GM18508 (cell line): Measurements from ENCODE around the gene TPGS1.
"Not testable (repeated sequence)": the region's sequence is repeated elsewhere in the genome, so short reads cannot be mapped to it uniquely, and the experiment has no call there.

Experiments used
- ATAC-seq: cut with Tn5 transposase; IDR thresholded peaks from one replicate; pipeline ENCODE4 v1.9.1; 2021; ENCODE audit warnings: moderate number of reproducible peaks; ENCODE audit not compliant: insufficient read depth, unreplicated experiment

The TPGS1 gene

DNA sequence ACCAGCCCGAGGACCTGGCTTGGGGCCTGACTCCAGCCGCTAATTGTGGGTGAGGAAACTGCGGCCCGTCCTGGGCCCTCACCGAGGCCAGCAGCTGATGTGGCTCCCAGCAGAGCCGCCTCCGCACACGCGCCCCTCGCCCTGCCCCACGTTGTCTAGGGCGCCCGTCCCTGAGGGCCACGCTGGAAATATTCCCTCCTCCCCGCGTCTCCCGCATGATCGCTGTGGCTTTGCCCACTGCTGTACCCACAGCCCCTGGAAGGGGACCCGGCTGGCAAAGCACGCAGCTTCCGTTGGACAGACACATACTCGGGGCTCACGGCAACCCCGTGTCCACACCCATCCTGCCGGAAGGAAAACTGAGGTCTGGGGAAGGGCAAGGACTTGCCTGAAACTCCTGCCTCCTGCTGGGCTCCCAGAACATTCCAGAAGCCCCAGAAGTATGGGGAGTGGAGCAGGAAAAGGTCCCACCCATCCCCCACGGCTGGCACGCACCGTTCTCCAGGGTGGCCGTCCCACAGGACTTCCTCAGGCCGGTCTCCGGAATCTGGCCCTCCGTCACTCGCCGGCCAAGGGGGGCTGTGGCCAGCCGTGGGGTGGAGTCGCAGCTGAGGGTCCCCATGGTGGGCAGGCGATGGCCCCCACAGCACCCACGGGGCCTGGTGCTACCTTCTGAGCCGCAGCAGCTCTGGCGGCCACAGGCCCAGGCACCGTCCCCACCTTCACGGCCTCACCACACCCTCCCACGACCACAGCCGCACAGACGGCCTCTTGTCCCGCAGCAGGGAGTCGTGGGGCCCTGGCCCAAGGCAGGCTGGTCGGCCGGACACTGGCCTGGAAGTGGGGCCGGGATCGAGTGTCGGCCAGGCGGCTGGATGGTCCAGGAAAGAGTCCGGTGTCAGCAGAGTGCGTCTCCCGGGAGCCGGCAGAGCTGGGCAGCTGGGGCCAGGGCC is 32.9 kb upstream of the TPGS1 start:
- no peak for ATAC-seq

GRCh38 chr19:475360-475759 is 31.9 kb upstream of the TPGS1 start:
- ATAC-seq: no peak

DNA sequence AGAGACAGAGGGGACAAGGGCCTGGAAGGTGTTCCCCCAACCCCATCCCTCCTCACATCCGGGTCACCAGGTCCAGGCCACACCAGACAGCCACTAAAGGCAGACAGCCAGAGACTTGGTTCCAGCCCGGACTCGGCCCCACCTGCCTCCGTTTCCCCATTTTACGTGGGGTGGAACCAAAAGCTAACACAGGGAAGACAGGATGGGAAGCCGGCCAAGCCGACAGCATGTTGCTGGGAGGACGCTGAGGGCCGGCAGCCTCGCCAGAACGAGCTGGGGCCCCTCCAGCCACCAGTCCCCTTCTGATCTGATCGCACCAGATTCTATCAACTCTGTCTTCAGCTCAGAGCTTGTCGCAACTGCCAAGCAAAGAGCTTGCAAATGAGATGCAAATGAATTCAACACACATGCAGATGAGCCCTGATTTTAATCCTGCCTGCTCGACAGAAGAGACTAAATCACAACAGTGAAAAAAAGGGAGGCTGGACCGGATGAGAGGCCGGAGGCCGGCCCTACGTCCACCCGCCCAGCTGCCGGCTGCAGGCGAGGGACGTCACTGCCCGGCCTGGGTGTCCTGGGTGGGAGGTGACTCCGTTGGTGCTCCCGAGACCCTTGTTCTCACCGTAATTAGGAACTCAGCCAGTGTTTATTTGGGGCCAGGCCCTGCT is 28.9 kb upstream of the TPGS1 start:
- ATAC-seq: no peak

- ATAC-seq: no peak
Measured at GRCh38 chr19:478976-479375, 28.3 kb upstream of the TPGS1 start.

- no peak for ATAC-seq
Measured at GRCh38 chr19:480016-480855, 27.1 kb upstream of the TPGS1 start.

GRCh38 chr19:481100-481499 is 26.2 kb upstream of the TPGS1 start:
- not testable (repeated sequence) for ATAC-seq

DNA sequence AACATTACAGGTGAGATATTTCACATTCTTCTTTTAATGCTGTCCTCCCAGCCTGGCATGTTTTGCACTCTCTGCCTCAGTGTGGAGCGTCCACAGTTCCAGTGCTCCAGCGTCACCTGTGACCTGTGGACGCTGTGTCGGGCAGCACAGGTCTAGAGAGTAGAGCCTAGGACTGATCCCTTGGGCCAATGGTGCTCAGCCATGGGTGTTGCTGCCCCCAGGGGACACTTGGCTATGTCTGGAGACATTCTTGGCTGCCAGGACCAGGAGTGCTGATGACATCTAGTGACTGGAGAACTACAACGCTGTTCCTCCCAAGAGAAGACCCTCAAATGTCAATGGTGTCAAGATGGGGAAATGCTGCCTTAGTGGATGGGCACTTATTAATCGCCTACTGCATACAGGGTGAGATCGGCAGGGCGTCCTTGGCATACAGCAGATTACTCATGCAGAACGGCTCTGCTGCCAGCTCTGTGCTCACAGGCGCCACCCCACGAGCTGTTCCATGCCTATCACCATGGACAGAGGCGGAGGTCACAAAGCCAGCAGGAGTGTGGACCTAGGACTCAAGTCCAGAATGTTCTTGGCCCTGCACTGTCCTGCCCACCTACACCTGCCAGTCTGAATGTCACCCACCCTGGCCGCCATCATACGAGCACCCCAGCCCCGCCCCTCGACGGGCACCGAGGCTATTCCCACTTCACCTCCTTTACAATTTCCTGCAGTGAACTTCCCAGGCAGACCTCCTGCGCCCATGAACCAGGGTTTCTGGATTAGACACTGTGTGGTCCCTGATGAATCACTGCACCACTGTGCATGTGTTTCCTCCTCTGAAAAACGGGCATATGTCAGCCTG is 24.9 kb upstream of the TPGS1 start:
- no peak for ATAC-seq

DNA sequence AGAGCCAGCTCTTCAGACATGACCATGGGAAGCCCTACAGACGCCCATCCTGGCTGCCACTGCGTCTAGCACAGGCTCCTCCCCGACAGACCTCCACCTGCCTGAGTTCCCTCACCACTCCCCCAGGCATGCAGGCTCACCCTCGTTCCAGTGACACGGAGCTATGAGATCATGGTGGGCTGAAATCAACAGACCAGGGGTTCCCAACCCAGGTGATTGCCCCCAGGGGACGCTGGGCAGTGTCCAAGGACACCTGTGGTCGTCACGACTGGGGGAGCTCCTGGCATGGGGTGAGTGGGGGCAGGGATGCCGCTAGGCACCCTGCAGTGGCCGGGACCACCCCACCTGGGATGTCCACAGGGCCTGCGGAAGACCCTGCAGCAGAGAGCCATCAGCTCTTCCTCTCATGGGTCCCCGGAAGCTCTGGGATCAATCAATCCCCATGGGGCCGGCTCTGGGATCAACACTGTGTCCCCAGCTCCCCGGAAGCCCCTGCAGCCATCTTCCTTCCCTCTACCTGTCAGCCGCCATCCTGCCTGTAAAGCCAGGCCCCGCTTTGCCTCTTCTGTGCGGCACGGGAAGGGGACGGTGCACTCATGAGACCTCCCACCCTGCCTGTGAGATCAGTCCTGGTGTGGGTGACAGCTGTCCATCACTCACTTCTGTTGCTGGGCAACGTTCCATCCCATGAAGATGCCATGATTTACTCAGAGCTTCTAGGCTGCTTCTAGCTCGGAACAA is 23.8 kb upstream of the TPGS1 start:
- ATAC-seq: no peak

DNA sequence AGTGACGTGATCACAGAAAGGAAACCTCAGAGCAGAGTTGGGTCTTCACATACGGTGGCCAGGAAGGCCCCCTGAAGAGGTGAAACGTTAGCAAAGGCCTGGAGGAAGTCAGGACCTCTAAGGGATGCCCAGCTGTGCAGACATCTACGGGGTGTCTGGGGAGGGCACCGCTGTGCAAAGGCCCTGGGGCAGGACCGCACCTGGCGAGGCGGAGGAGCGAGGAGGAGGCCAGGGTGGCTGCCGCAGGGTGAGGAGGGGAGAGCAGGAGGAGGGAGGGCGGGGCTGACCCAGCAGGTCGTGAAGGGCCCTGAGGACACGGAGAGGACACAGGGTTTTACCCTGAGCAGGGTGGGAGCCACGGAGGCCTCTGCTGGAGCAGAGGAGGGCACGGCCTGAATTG is 22.8 kb upstream of the TPGS1 start:
- ATAC-seq: no peak

DNA sequence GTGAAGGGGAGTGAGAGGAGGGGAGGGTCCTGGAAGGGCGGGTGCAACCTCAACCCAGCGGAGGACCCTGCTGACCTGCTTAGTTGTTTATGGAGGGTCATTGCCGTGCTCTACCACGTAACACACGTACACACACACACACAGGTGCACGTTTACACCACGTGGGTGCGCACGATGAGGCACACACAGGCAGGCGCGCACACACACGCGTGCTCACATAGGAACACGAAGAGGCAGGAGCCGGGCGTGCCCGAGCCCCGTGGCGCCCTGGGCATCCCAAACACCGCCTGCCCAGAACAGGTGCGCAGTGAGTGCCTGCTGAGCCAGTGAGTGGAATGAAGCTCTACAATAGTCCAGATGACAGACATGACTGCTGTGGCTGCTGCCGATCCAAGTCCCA is 22.2 kb upstream of the TPGS1 start:
- ATAC-seq: no peak

DNA sequence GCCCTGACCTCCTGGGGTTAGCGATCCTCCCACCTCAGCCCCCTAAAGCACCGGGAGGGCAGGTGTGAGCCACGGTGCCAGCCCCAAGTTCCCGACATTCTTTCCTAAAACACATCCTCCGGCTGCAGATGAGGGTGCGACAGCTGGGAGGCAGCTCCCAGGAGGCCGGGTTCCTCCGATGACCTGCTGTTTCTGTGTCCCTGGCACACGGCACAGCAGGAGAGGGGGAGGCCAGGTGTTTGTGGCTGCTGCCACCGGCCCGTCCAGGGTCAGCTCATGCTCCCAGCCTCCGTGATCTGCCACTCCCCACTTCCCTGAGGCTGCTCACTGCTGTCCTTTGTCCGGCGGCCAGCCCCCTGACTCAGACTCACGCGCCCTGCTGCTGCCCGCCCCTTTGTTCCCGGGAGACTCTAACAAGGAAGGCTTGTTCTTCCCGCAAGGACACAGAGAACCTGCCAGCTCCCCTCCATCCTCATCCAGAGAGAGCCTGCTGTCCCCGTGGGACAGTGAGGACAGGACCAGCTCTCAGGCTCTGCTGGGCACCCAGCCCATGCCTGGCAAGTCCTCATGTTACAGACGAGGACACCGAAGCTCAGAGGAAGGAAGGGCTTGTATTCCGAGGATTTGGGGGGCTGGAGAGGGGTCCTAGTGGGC is 21.6 kb upstream of the TPGS1 start:
- ATAC-seq: no peak

GRCh38 chr19:488505-489417 is 18.5 kb upstream of the TPGS1 start:
- ATAC-seq: no peak

DNA sequence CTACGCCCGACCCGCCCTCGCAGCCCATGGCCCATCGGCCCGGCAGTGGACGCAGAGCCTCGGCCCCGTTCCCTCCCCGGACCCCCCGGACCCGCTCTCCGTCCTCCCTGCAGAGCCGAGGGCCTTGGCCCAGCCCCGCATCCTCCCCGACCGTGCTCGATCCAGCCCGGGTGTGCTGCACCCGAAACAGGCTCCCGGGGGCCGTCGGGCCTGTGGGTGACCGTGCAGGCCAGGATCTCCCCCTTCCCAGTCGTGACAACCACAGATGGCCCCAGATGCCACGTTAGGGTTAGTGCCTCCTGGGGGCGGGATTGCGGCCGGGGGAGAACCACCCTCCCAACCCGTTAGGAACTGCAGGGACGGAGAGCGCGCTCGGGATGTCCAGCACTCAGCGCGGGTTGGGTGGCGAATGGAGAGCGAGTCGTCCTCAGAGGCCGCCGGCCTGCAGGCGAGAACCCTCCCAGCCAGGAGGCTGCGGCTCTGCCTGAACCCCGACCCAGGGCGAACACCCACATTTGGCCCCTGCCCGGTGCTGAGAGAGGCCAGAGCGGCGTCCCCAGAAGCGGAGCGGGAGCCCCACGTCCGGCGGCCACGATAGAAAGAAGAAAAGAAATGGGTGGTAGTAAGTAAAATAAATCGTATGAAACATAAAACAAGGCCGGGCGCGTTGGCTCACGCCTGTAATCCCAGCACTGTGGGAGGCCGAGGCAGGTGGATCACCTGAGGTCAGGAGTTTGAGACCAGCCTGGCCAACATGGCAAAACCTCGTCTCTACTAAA is 17.7 kb upstream of the TPGS1 start:
- ATAC-seq: no peak

- no peak for ATAC-seq
Measured at GRCh38 chr19:491146-491741, 16.1 kb upstream of the TPGS1 start.

DNA sequence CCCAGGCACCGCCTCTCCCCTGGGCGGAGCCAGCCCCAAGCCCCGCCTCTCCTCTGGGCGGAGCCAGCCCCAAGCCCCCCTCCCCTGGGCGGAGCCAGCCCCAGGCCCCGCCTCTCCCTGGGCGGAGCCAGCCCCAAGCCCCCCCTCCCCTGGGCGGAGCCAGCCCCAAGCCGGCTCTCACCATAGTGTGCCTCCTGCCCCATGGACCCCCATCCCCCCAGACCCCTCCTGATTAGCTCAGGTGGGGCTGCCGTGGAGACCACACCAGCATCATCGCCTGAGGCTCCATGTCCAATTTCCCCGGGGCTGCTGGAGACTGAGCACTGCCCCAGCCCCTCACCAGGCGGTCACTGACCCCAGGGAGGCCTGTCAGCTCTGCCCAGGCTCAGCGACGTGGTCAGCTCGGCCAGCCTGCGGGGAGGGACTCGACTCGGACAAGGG is 15.2 kb upstream of the TPGS1 start:
- no peak for ATAC-seq

- no peak for ATAC-seq
Measured at GRCh38 chr19:493391-494170, 13.7 kb upstream of the TPGS1 start.
